ENCODE results near the gene STAT5B. TPM values are rescaled to one million over a fixed set of nuclear protein-coding genes. Genes with fewer than 3 reads are reported as not detected.

The STAT5B gene
- polyA plus RNA-seq, 1 experiment, result 34.0 TPM

DNA sequence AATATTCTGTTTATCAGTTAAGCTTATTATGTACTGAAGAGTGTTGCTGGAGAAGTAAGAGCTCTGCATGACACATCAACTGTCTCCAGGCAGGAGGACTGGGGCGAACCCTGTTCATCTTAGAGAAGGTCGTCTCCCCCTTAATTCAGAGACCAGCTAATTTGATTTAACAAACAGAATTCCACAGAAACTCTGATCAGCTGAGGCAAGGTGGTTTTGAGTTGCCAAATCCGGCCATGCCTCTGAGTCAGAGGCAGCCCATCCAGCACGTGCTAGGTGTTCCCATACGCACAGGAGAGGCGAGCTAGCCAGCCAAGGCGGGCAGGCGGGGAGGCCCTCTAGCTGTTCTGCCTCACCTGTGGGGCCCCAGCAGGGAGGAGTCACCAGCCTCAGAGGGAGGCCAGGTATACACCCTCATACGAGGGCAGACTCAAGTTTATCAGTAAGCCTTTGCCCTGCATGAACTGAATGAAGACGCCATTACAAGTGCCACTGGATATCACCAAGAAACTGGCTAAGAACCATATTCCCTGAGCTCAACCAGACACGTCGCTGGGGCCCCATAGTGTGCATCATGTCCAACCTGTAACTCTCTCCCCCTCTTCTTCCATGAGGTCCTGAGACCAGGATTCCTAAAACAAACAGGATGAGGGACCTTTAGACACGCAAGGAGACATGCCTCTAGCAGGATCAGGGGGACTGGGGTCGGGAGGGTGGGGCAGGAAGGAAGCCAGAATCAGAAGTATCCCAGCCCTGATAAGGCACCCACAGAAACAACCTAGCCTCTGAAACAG lies 37.8 kb upstream of the STAT5B start:
- POLR2A ChIA-PET, result interaction anchor here (0.7 to 0.9 kb wide), 2 partner anchors 222 to 232 kb away, joined by 3 to 4 read pairs; partner anchors contain the start of gene NAGLU
- no peak overlapping the region for H3K4me3 ChIP-seq (ENCODE audit: low read depth, low read length)
- no peaks in the 10 kb centered on the region for H3K9me3 ChIP-seq (ENCODE audit: control insufficient read depth, insufficient read depth, low read length)
- CTCF ChIA-PET, result interaction anchor here (0.6 to 1.7 kb wide), 7 partner anchors 9 to 383 kb away, joined by 3 to 6 read pairs (median 3); partner anchors contain the start of gene ODAD4
- no peak for DNase-seq (ENCODE audit: low read depth, low spot score)
- TF ChIP-seq, protein P1, sequence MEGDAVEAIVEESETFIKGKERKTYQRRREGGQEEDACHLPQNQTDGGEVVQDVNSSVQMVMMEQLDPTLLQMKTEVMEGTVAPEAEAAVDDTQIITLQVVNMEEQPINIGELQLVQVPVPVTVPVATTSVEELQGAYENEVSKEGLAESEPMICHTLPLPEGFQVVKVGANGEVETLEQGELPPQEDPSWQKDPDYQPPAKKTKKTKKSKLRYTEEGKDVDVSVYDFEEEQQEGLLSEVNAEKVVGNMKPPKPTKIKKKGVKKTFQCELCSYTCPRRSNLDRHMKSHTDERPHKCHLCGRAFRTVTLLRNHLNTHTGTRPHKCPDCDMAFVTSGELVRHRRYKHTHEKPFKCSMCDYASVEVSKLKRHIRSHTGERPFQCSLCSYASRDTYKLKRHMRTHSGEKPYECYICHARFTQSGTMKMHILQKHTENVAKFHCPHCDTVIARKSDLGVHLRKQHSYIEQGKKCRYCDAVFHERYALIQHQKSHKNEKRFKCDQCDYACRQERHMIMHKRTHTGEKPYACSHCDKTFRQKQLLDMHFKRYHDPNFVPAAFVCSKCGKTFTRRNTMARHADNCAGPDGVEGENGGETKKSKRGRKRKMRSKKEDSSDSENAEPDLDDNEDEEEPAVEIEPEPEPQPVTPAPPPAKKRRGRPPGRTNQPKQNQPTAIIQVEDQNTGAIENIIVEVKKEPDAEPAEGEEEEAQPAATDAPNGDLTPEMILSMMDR (IDR thresholded peaks at IDR 0.05; ENCODE audit: low read depth, low read length), result no peak
- H3K27me3 ChIP-seq (ENCODE audit: control insufficient read depth, insufficient read depth, low read length), result no peaks in the 10 kb centered on the region
- peak overlapping the region; percentile 21 for H3K27ac ChIP-seq (ENCODE audit: low read depth, low read length)

DNA sequence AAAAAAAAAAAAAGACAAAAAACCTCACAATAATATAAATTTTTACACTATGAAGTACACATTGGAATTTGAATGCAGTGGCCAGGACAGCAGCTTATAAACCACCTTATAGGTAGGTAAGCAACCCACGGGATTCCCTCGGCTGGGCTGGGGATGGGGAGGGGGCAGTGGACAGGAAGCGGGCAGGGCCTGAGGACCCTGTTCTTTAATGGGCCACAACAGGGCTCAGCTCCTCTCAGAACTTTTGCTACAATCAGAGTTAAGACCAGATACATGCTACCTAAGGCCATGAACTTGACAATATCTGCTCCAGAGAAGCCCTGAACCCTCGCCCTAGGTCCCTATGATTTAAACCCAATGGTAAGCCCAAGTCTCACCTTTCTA lies 37.2 kb upstream of the STAT5B start:
- DNase-seq (ENCODE audit: low read depth, low spot score), result no peak
- no peaks in the 10 kb centered on the region for H3K9me3 ChIP-seq (ENCODE audit: control insufficient read depth, insufficient read depth, low read length)
- TF ChIP-seq, protein P1 (IDR thresholded peaks at IDR 0.05; ENCODE audit: low read depth, low read length), result no peak
- no peaks in the 10 kb centered on the region for H3K27me3 ChIP-seq (ENCODE audit: control insufficient read depth, insufficient read depth, low read length)
- peak overlapping the region; percentile 21 for H3K27ac ChIP-seq (ENCODE audit: low read depth, low read length)
- POLR2A ChIA-PET, result interaction anchor here (0.6 to 2.1 kb wide), 3 partner anchors 29 to 223 kb away, joined by 3 to 8 read pairs (median 5); partner anchors contain the start of gene NAGLU
- CTCF ChIA-PET, result interaction anchor here (0.7 to 1.7 kb wide), 6 partner anchors 8 to 109 kb away, joined by 3 to 6 read pairs (median 4); no protein-coding TSS in a partner anchor
- no peak overlapping the region for H3K4me3 ChIP-seq (ENCODE audit: low read depth, low read length)

DNA sequence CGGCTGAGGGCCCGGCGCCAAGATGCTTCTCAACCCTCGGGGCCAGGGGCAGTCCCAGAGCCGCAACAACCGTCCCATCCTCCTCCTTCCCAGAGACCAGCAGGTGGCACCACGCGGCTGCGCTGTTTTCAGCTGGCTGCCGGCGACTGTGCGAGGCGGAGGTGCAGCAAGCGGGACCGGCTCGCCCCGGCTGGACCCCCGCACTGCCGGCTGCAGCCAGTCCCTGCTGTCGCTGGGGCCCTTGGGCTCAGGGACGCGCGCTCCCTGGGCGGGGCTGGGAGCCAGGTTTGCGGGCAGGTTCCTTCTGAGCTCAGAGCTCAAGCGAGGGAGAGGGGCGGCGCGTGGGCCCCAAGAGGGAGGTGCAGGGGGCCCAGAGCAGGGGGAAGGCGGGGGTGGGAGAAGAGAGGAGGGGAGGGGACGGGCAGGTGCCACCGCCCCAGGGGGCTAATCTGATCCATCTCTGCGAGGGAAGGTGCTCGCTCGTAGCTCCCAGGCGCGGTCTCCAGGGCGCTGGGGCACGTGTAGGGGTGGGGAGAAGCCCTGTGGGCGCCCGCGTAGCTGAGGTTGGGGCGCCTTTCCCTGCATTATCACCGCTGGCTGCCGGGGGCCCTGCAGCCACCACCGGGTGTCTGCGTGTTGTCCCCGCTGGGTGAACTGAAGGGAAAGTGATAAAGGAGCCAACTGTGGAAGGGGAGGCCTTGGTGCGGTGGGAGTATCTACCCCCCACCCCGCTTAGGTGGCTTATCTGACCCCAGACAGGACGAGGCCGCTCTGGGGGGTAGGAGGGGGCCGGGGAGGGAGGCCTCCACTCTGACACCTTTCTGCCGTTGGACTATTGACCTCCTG lies 36.3 kb upstream of the STAT5B start:
- peak; percentile 55 for DNase-seq (ENCODE audit: low read depth, low spot score)
- POLR2A ChIA-PET, result interaction anchor here (0.6 to 2.1 kb wide), 5 partner anchors 25 to 208 kb away, joined by 3 to 8 read pairs (median 3); partner anchors contain the start of gene CAVIN1
- TF ChIP-seq, protein P1 (IDR thresholded peaks at IDR 0.05; ENCODE audit: low read depth, low read length), result peak; percentile 69
- Histone ChIP-seq H3K9me3 (ENCODE audit: control insufficient read depth, insufficient read depth, low read length) (no peaks in the 10 kb centered on the region), H3K27ac (ENCODE audit: low read depth, low read length) (peak overlapping the region; percentile 81), H3K4me3 (ENCODE audit: low read depth, low read length) (no peak overlapping the region; the same call in 1 of the 2 replicates), H3K27me3 (ENCODE audit: control insufficient read depth, insufficient read depth, low read length) (no peaks in the 10 kb centered on the region)
- CTCF ChIA-PET, result interaction anchor here (0.5 to 4.7 kb wide), 11 partner anchors 9 to 292 kb away, joined by 3 to 24 read pairs (median 3); partner anchors contain the start of gene NKIRAS2

DNA sequence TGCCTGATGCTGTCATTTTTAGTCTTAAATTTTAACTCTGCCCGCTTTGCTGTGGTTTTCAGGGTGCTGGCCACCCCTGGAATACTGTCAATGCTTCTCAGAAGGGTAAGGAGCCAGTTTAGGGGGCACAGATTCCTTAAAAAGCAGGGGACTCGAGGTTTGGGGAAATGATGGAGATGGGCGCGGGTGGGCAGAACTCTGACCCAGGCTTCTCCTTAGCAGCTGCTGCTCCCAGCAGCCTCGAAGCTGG lies 35.8 kb upstream of the STAT5B start:
- Histone ChIP-seq H3K9me3 (ENCODE audit: control insufficient read depth, insufficient read depth, low read length) (no peaks in the 10 kb centered on the region), H3K27me3 (ENCODE audit: control insufficient read depth, insufficient read depth, low read length) (no peaks in the 10 kb centered on the region), H3K4me3 (ENCODE audit: low read depth, low read length) (no peak overlapping the region), H3K27ac (ENCODE audit: low read depth, low read length) (peak overlapping the region; percentile 81)
- DNase-seq (ENCODE audit: low read depth, low spot score), result no peak
- TF ChIP-seq, protein P1 (IDR thresholded peaks at IDR 0.05; ENCODE audit: low read depth, low read length), result no peak
- CTCF ChIA-PET, result interaction anchor here (0.6 to 4.7 kb wide), 5 partner anchors 89 to 292 kb away, joined by 3 to 24 read pairs (median 11); partner anchors contain the start of gene NKIRAS2
- POLR2A ChIA-PET, result interaction anchor here (0.6 to 2.1 kb wide), 6 partner anchors 25 to 208 kb away, joined by 3 to 8 read pairs (median 4); partner anchors contain the start of gene CAVIN1
